Stimulated activated CD4-positive, alpha-beta T cell treated with anti-CD3 and anti-CD28 coated beads, Interleukin-1b, Interleukin-23, amount 100 ng/mL, for 48 hours (primary cell): ENCODE measurements around the gene CCDC78.

ENCODE experiments used
- DNase-seq: peaks from one replicate; pipeline ENCODE4 v3.0.0-alpha.2; 2020

The CCDC78 gene

GRCh38 chr16:722835-723633, 3.2 kb downstream of the CCDC78 start:
- DNase-seq = no peak

- DNase-seq = no peak
Observed at GRCh38 chr16:721765-722540, 4.3 kb downstream of the CCDC78 start.

GRCh38 chr16:720990-721764, 5.1 kb downstream of the CCDC78 start, which contains the start of gene ANTKMT:
TSS of gene ANTKMT (plus strand) at chr16:721146. CDS start at chr16:721275, 129 bp downstream.
- DNase-seq = peak; percentile 77

- DNase-seq = peak; percentile 46
Observed at GRCh38 chr16:720447-720989, 5.7 kb downstream of the CCDC78 start.

- DNase-seq = no peak
Observed at GRCh38 chr16:719815-720446, 6.3 kb downstream of the CCDC78 start.

- DNase-seq = no peak
Observed at GRCh38 chr16:718922-719321, 7.3 kb downstream of the CCDC78 start.

GRCh38 chr16:718389-718788, 7.9 kb downstream of the CCDC78 start:
- DNase-seq = no peak

- DNase-seq = no peak
Observed at GRCh38 chr16:717450-718245, 8.6 kb downstream of the CCDC78 start.

GRCh38 chr16:716768-717325, 9.4 kb downstream of the CCDC78 start:
- no peak for DNase-seq

GRCh38 chr16:716200-716568, 10.1 kb downstream of the CCDC78 start:
- no peak for DNase-seq

- no peak for DNase-seq
Observed at GRCh38 chr16:715477-716199, 10.6 kb downstream of the CCDC78 start.

- DNase-seq = peak; percentile 85
Observed at GRCh38 chr16:714558-715476, 11.4 kb downstream of the CCDC78 start, which contains the start of gene METRN. TSS of gene METRN (plus strand) at chr16:715118. CDS start at chr16:715290, 172 bp downstream.

GRCh38 chr16:714079-714478, 12.2 kb downstream of the CCDC78 start:
- DNase-seq = no peak

GRCh38 chr16:712740-713250, 13.4 kb downstream of the CCDC78 start:
- DNase-seq = peak; percentile 70

GRCh38 chr16:711548-712320, 14.5 kb downstream of the CCDC78 start:
- peak; percentile 73 for DNase-seq

- no peak for DNase-seq
Observed at GRCh38 chr16:711084-711483, 15.2 kb downstream of the CCDC78 start.

- no peak for DNase-seq
Observed at GRCh38 chr16:710500-711075, 15.7 kb downstream of the CCDC78 start.
